HepG2 (cell line): ENCODE results near the gene STK40. TPM values are rescaled to one million over a fixed set of nuclear protein-coding genes. Genes with fewer than 3 reads are reported as not detected.

ENCODE experiments used
- EP300 ChIP-seq, 3 experiments: sonication (generic) in 1 of 3; formaldehyde crosslinking in 1 of 3; IDR thresholded peaks; 2 replicates each; pipeline versions ENCODE4 v1.5.1 to v1.6.1; 2011 to 2020; ENCODE audit warnings: low read depth in 2 of 3, low read length in 2 of 3, borderline replicate concordance in 1 of 3, improper control_type of control experiment in 1 of 3, mild to moderate bottlenecking in 1 of 3, missing genetic modification reagents in 1 of 3, moderate library complexity in 1 of 3
- FOXA3 ChIP-seq: IDR thresholded peaks from 2 replicates; pipeline ENCODE4 v1.6.1; 2016; ENCODE audit warnings: missing genetic modification reagents, missing compliant biosample characterization
- FOXK2 ChIP-seq: fragments of 450-650 bp; IDR thresholded peaks from 2 replicates; pipeline ENCODE4 v1.6.1; 2016
- FUBP1 ChIP-seq: sonication (generic); formaldehyde crosslinking; IDR thresholded peaks from 2 replicates; pipeline ENCODE4 v1.5.1; 2020; ENCODE audit warnings: missing genetic modification reagents, mild to moderate bottlenecking, borderline replicate concordance
- HNF4A ChIP-seq: sonication (generic); formaldehyde crosslinking; IDR thresholded peaks from 2 replicates; pipeline ENCODE4 v1.4.0; 2020; ENCODE audit warnings: missing genetic modification reagents
- HNRNPK ChIP-seq: fragments of 200-400 bp; formaldehyde crosslinking; IDR thresholded peaks from 2 replicates; pipeline ENCODE4 v1.6.1; 2018; ENCODE audit warnings: low read length, low read depth, moderate library complexity, mild to moderate bottlenecking; ENCODE audit not compliant: poor library complexity, severe bottlenecking
- IRF1 ChIP-seq: sonication (generic); formaldehyde crosslinking; IDR thresholded peaks from 2 replicates; pipeline ENCODE4 v1.4.0; 2020; ENCODE audit warnings: low read depth, mild to moderate bottlenecking, missing genetic modification reagents
- IRF2 ChIP-seq: IDR thresholded peaks from 2 replicates; pipeline ENCODE4 v1.6.1; 2018; ENCODE audit warnings: missing genetic modification reagents, missing compliant biosample characterization
- TBP ChIP-seq: sonication (generic); formaldehyde crosslinking; IDR thresholded peaks from 2 replicates; pipeline ENCODE4 v1.5.0; 2020; ENCODE audit warnings: missing genetic modification reagents
- THAP7 ChIP-seq: sonication (generic); formaldehyde crosslinking; IDR thresholded peaks from 2 replicates; pipeline ENCODE4 v1.8.1; 2023; ENCODE audit warnings: mild to moderate bottlenecking, missing genetic modification reagents
- U2AF1 ChIP-seq: fragments of 200-400 bp; formaldehyde crosslinking; optimal IDR thresholded peaks from 2 replicates; pipeline ENCODE3; 2017; ENCODE audit warnings: mild to moderate bottlenecking, low read depth, low read length
- ZBTB33 ChIP-seq: sonication (generic); formaldehyde crosslinking; IDR thresholded peaks from 2 replicates; pipeline ENCODE4 v1.4.0; 2020; ENCODE audit warnings: missing genetic modification reagents
- ZBTB46 ChIP-seq: sonication (generic); formaldehyde crosslinking; IDR thresholded peaks from 2 replicates; pipeline ENCODE4 v1.4.0; 2020; ENCODE audit warnings: mild to moderate bottlenecking, missing genetic modification reagents, borderline replicate concordance
- ZNF180 ChIP-seq: sonication (generic); formaldehyde crosslinking; IDR thresholded peaks from 2 replicates; pipeline ENCODE4 v1.4.0; 2020; ENCODE audit warnings: low read depth, missing genetic modification reagents, borderline replicate concordance
- ZNF333 ChIP-seq: sonication (generic); formaldehyde crosslinking; IDR thresholded peaks from 2 replicates; pipeline ENCODE4 v1.4.0; 2020; ENCODE audit warnings: mild to moderate bottlenecking, missing genetic modification reagents, borderline replicate concordance
- ZNF614 ChIP-seq: IDR thresholded peaks from 2 replicates; pipeline ENCODE4 v1.6.1; 2018; ENCODE audit warnings: missing biosample characterization, missing genetic modification reagents, inconsistent platforms, borderline replicate concordance
- ZNF749 ChIP-seq: sonication (generic); formaldehyde crosslinking; IDR thresholded peaks from 2 replicates; pipeline ENCODE4 v1.8.0; 2022; ENCODE audit warnings: mild to moderate bottlenecking, missing genetic modification reagents, moderate library complexity, borderline replicate concordance
- ZNF790 ChIP-seq: sonication (generic); formaldehyde crosslinking; IDR thresholded peaks from 2 replicates; pipeline ENCODE4 v1.8.0; 2022; ENCODE audit warnings: missing genetic modification reagents, mild to moderate bottlenecking, borderline replicate concordance
- polyA plus RNA-seq, 8 experiments: library from polyadenylated mRNA; depleted of rRNA in 3 of 8; stranded (reverse) in 7 of 8; unstranded in 1 of 8; fragments of >200 nt; fragmentation: Illumina TruSeq in 4 of 8; extraction: Trizol in 4 of 8; gene quantifications; 2 replicates each; pipeline versions ENCODE4 v1.2.1 to v1.2.3, GENCODE V29; 2011 to 2016; ENCODE audit warnings: low read depth in 4 of 8, missing spikeins in 1 of 8, mixed read lengths in 1 of 8; ENCODE audit not compliant: insufficient read depth in 1 of 8
- total RNA-seq, 5 experiments: library from RNA; depleted of rRNA; stranded (reverse); fragments of >200 nt; fragmentation: Illumina TruSeq; extraction: Trizol; gene quantifications; 2 replicates each; pipeline ENCODE4 v1.2.3, GENCODE V29; 2016; ENCODE audit warnings: low read depth in 1 of 5

The STK40 gene
- total and polyA plus RNA-seq, 2 of the 13 experiments (the other 11 are each of a cell fraction or from before 2014, with no cell fraction given): 33.8 to 35.1 TPM

GRCh38 chr1:36380143-36380619 lies 5.5 kb downstream of the STK40 start (continued):
- TF ChIP-seq FUBP1 (CRISPR knock-in tag) (no peak), U2AF1 (no peak), EP300 (IDR thresholded peaks at IDR 0.05; ENCODE audit: low read depth in 2 of 2, low read length in 2 of 2) (peak in 1 of 2 experiments; percentile 71; a peak in 1 of 4 replicates), EP300 (CRISPR knock-in tag; IDR thresholded peaks at IDR 0.05; ENCODE audit: borderline replicate concordance) (no peak), ZBTB33 (no peak), IRF1 (CRISPR knock-in tag) (no peak), FOXK2 (no peak), HNRNPK (no peak), ZBTB46 (no peak), ZNF749 (CRISPR knock-in tag) (no peak), ZNF614 (no peak), TBP (no peak), THAP7 (CRISPR knock-in tag) (no peak), HNF4A (CRISPR knock-in tag) (peak; percentile 80), ZNF333 (CRISPR knock-in tag) (no peak), IRF2 (no peak), ZNF180 (CRISPR knock-in tag) (no peak), FOXA3 (CRISPR knock-in tag) (no peak), ZNF790 (CRISPR knock-in tag) (no peak)
